ENCODE measurements around the gene ZIC1. TPM values are rescaled to one million over a fixed set of nuclear protein-coding genes. Genes with fewer than 3 reads are reported as not detected.

Gene ZIC1
- total and polyA plus RNA-seq, 9 of the 15 experiments (the other 6 are each of a cell fraction or from before 2014, with no cell fraction given): 0.21 to 0.42 TPM; not detected in 7

DNA sequence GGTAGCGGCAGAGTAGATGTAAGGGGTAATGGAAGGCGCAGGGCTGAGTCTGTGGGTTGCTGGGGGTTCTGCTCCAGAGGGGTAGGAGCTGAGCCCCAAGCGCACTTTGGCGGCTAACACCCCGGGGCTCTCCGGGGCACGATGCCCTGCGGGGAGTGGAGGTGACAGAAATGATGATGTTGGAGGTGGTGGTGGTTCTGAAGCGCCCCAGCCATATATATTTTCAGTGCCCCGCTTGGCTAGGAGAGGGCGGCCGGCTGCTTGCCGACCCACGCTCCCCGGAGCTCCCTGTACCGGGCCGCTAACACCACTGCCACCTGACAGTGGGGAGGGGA lies 12.5 kb upstream of the ZIC1 start:
- Histone ChIP-seq H3K4me1 (replicated peaks in 1 of 2; ENCODE audit: control insufficient read depth in 2 of 2, insufficient read depth in 2 of 2, low read length in 2 of 2) (peaks cover 0 to 21% of the 10 kb centered on the region in 2 experiments; a peak in 2 of 5 replicates), H3K9ac (ENCODE audit: insufficient read depth in 1 of 2, low read depth in 2 of 2, low read length in 2 of 2) (no peak overlapping the region), H2AFZ (ENCODE audit: low read depth, low read length) (no peak overlapping the region), H3K27ac (ENCODE audit: extremely low read depth, low read depth, low read length) (no peak overlapping the region), H3K9me3 (replicated peaks; ENCODE audit: control insufficient read depth, insufficient read depth, low read depth, low read length) (no peaks in the 10 kb centered on the region), H3K79me2 (ENCODE audit: control insufficient read depth, insufficient read depth, low read length) (no peaks in the 10 kb centered on the region), H3K27me3 (ENCODE audit: control insufficient read depth in 2 of 2, insufficient read depth in 2 of 2, low read length in 2 of 2) (peaks cover 7 to 52% of the 10 kb centered on the region in 2 experiments; a peak in 4 of 5 replicates), H3K36me3 (ENCODE audit: control insufficient read depth, insufficient read depth, low read length) (no peaks in the 10 kb centered on the region), H3K4me2 (ENCODE audit: insufficient read depth, low read length) (no peak overlapping the region), H3K9me1 (ENCODE audit: control insufficient read depth, insufficient read depth, low read length) (no peaks in the 10 kb centered on the region), H3K4me3 (no peak overlapping the region), H4K20me1 (replicated peaks; ENCODE audit: control insufficient read depth, insufficient read depth, low read length) (no peaks in the 10 kb centered on the region)
- no TSS peak for BruUV-seq (replicated peaks)
- ATAC-seq (no peak), DNase-seq (ENCODE audit: extremely low read depth in 1 of 4, low spot score in 3 of 4) (no peak), FAIRE-seq (no peak)
- intact Hi-C loops (cut with micrococcal nuclease): no loop called here
- CTCF ChIA-PET (ENCODE audit: low intra/inter-chr PET ratio): no interaction called here
- POLR2A ChIA-PET: no interaction called here
- in situ Hi-C loops (cut with MboI): loop anchor here (25.0 kb wide), 1 partner anchor 1541 kb away; no protein-coding TSS in a partner anchor
- 2% methylated on average over 13 of the region's 17 CpGs for WGBS (ENCODE audit: insufficient coverage, low coverage, missing lambda C conversion rate)
- TF ChIP-seq ZNF77 (CRISPR knock-in tag; IDR thresholded peaks at IDR 0.05): no peak
- no peak for TF ChIP-seq ZNF75A (CRISPR knock-in tag; IDR thresholded peaks at IDR 0.05)
- no peak for TF ChIP-seq RB1 (IDR thresholded peaks at IDR 0.05; ENCODE audit: low read depth)
- TF ChIP-seq, protein P1, sequence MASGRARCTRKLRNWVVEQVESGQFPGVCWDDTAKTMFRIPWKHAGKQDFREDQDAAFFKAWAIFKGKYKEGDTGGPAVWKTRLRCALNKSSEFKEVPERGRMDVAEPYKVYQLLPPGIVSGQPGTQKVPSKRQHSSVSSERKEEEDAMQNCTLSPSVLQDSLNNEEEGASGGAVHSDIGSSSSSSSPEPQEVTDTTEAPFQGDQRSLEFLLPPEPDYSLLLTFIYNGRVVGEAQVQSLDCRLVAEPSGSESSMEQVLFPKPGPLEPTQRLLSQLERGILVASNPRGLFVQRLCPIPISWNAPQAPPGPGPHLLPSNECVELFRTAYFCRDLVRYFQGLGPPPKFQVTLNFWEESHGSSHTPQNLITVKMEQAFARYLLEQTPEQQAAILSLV (tag; IDR thresholded peaks at IDR 0.05): no peak
- TF ChIP-seq OTX1 (CRISPR knock-in tag; IDR thresholded peaks at IDR 0.05): no peak
- TF ChIP-seq DNMT1 (IDR thresholded peaks at IDR 0.05): no peak
- TF ChIP-seq SP1 (CRISPR knock-in tag; IDR thresholded peaks at IDR 0.05): no peak
- no peak for TF ChIP-seq ZNF174 (CRISPR knock-in tag; IDR thresholded peaks at IDR 0.05)
- no peak for TF ChIP-seq ZKSCAN8 (CRISPR knock-in tag; IDR thresholded peaks at IDR 0.05)
- TF ChIP-seq ZNF584 (CRISPR knock-in tag; IDR thresholded peaks at IDR 0.05; ENCODE audit: low read depth): no peak
- no peak for TF ChIP-seq HDAC1 (IDR thresholded peaks at IDR 0.05)
- TF ChIP-seq ZNF263 (CRISPR knock-in tag; IDR thresholded peaks at IDR 0.05; ENCODE audit: borderline replicate concordance): no peak
- TF ChIP-seq PML (IDR thresholded peaks at IDR 0.05; ENCODE audit: low read length): no peak
- no peak for TF ChIP-seq ZNF140 (CRISPR knock-in tag; IDR thresholded peaks at IDR 0.05)
- no peak for TF ChIP-seq EGR1 (conservative IDR thresholded peaks at IDR 0.05)
- TF ChIP-seq ETV6 (IDR thresholded peaks at IDR 0.05; ENCODE audit: borderline replicate concordance in 1 of 2, low read depth in 2 of 2, low read length in 1 of 2): no peak
- no peak for TF ChIP-seq ETV6 (CRISPR knock-in tag; IDR thresholded peaks at IDR 0.05; ENCODE audit: borderline replicate concordance)
- TF ChIP-seq, protein P2, sequence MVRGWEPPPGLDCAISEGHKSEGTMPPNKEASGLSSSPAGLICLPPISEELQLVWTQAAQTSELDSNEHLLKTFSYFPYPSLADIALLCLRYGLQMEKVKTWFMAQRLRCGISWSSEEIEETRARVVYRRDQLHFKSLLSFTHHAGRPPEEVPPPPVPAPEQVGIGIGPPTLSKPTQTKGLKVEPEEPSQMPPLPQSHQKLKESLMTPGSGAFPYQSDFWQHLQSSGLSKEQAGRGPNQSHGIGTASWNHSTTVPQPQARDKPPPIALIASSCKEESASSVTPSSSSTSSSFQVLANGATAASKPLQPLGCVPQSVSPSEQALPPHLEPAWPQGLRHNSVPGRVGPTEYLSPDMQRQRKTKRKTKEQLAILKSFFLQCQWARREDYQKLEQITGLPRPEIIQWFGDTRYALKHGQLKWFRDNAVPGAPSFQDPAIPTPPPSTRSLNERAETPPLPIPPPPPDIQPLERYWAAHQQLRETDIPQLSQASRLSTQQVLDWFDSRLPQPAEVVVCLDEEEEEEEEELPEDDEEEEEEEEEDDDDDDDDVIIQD (CRISPR knock-in tag; IDR thresholded peaks at IDR 0.05): no peak
- TF ChIP-seq, protein P3, sequence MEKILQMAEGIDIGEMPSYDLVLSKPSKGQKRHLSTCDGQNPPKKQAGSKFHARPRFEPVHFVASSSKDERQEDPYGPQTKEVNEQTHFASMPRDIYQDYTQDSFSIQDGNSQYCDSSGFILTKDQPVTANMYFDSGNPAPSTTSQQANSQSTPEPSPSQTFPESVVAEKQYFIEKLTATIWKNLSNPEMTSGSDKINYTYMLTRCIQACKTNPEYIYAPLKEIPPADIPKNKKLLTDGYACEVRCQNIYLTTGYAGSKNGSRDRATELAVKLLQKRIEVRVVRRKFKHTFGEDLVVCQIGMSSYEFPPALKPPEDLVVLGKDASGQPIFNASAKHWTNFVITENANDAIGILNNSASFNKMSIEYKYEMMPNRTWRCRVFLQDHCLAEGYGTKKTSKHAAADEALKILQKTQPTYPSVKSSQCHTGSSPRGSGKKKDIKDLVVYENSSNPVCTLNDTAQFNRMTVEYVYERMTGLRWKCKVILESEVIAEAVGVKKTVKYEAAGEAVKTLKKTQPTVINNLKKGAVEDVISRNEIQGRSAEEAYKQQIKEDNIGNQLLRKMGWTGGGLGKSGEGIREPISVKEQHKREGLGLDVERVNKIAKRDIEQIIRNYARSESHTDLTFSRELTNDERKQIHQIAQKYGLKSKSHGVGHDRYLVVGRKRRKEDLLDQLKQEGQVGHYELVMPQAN (IDR thresholded peaks at IDR 0.05; ENCODE audit: borderline replicate concordance): no peak
